Effector CD4-positive, alpha-beta T cell (primary cell): ENCODE measurements around the gene ZSWIM3.
A peak's percentile ranks its signal among the peaks of the same experiment; 100 is the strongest.
"Not testable (repeated sequence)": the region's sequence is repeated elsewhere in the genome, so short reads cannot be mapped to it uniquely, and the experiment has no call there.

Source experiments
- DNase-seq: peaks from one replicate; pipeline ENCODE4 v3.0.0-alpha.2; 2020

The ZSWIM3 gene

DNA sequence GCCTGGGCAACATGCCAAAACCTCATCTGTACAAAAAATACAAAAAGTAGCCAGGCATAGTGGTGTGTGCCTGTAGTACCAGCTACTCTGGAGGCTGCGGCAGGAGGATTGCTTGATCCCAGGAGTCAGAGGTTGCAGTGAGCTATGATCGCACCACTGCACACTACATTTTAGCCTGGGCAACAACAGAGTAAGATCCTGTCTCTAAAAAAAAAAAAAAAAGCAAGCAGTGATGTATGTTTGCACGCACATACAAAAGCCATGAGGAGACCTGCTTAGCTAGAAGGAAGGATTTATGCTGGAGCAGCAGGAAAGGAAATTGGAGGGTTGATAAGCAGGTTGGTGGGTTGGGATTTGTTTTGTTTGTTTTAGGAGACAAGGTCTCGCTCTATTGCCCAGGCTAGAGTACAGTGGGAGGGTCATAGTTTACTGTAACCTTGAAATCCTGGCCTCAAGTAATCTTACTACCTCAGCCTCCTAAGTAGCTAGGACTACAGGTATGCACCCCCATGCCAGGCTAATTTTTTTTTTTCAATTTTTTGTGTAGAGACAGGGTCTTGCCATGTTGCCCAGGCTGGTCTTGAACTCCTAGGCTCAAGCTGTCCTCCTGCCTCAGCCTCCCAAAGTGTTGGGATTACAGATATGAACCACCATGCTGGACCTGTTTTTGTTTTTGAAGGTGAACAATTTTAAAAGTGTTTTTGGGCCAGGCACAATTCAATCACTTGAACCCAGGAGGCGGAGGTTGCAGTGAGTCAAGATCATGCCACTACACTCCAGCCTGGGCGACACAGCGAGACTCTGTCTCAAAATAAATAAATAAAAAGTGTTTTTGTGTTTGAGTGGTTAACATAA, 4.0 kb downstream of the ZSWIM3 start:
- no peak for DNase-seq

- no peak for DNase-seq
Measured at GRCh38 chr20:45863543-45864470, 6.4 kb downstream of the ZSWIM3 start.

DNA sequence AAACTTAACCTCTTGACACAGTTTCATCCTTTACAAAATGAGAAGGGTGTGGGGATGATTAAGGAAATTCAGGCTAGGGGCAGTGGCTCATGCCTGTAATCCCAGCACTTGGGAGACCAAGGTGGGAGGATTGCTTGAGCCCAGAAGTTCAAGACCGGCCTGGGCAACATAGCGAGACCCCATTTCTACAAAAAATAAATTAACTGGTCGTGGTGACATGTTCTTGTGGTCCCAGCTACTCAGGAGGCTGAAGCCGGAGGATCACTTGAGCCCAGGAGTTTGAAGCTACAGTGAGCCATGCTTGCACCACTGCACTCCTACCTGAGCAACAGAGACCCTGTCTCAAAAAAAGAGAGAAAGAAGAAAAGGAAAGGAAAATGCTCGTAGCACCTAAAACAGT, 9.0 kb downstream of the ZSWIM3 start:
- no peak for DNase-seq

DNA sequence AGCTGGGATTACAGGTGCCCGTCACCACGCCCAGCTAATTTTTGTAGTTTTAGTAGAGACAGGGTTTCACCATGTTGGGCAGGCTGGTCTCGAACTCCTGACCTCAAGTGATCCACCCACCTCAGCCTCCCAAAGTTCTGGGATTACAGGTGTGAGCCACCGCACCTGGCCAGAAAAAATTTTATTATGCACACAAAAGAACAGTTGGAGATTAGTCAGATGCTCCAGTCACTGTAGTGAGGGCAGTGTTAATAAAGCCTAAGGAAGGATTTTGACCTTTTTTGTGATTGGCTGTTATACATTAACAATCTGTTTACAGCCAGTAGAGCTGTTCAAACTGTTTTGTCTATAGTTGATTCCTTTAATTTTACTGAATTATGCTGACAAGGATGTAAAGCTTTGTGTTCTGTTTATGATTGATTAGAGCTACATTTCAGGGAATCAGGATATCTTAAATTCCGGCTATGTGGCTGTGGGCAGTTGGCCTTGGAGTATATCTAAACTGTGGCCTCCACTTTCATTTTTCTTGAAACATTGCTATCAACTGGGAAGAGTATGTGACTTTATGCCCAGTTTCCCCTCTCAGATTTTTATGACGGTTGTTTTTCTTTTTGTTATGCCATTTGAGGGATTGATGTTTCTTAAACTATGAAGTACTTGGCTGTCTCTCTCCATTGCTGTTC, 9.9 kb downstream of the ZSWIM3 start:
- DNase-seq: no peak

DNA sequence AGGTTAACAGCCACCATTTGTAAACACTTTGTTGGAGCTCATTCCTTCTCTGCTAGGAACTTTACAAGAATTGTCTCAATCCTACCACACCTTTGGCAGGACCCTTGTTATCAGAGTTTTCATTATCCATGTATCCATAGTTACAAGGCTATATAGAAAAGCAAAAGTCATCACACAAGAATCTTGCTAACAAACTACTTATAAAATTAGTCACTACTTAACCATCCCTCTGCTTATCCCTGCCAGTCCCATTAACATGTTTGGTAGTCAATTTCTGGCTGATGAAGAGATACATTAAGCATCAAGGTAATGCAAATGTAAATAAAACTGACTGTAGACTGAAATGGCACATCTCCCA, 10.4 kb downstream of the ZSWIM3 start:
- DNase-seq: no peak

- no peak for DNase-seq
Measured at GRCh38 chr20:45872626-45873025, 15.2 kb downstream of the ZSWIM3 start.

DNA sequence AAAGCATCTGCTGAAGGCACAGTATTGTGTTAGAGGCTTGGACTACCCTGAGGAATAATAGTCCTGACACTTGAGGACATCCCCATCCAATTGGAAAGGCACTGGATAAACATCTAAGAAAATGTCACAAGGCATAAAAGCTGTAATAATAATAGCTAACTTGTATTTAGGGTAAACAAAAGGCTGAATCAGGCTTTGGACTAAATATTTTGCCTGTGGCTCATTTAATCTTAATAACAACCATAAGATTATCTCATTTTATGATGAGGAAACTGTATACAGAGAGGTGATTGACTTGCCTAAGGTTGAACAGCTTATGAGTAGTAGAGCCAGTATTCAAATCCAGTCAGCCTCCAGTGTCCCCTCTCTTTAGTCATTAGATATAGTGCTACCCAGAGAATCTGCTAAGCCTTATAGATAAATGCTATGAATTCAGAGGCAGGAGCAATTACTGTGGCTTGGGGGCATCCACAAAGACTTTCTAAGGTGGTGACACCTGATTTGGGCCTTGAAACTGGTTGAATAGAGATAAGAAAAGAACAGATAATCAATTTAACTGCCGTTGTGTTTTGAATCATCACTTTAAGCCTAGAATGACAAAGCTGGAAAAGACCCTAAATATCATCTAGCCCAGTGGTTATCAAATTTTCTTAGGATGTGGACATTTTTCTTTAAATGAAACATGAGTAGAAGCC, 16.1 kb downstream of the ZSWIM3 start:
- DNase-seq: no peak

DNA sequence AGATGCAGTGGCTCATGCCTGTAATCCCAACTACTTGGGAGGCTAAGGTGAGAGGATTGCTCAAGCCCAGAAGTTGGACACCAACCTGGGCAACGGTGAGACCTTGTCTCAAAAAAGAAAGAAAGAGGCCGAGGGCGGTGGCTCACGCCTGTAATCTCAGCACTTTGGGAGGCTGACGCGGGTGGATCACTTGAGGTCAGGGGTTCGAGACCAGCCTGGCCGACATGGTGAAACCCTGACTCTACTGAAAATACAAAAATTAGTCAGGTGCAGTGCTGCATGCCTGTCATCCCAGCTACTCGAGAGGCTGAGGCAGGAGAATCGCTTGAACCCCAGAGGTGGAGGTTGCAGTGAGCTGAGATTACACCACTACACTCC, 16.7 kb downstream of the ZSWIM3 start:
- DNase-seq: not testable (repeated sequence)

GRCh38 chr20:45874576-45874975, 17.2 kb downstream of the ZSWIM3 start:
- no peak for DNase-seq

- DNase-seq: no peak
Measured at GRCh38 chr20:45878076-45878761, 20.8 kb downstream of the ZSWIM3 start.

- DNase-seq: peak; percentile 99
Measured at GRCh38 chr20:45880988-45881788, 23.8 kb downstream of the ZSWIM3 start, which contains the start of gene ZSWIM1. ZSWIM1 (plus strand) TSS chr20:45881227; CDS start chr20:45882593, 1,366 bp downstream.

GRCh38 chr20:45882469-45883099, 25.2 kb downstream of the ZSWIM3 start:
- no peak for DNase-seq

- no peak for DNase-seq
Measured at GRCh38 chr20:45883100-45883469, 25.7 kb downstream of the ZSWIM3 start.

GRCh38 chr20:45886590-45887345, 29.4 kb downstream of the ZSWIM3 start:
- DNase-seq: no peak

DNA sequence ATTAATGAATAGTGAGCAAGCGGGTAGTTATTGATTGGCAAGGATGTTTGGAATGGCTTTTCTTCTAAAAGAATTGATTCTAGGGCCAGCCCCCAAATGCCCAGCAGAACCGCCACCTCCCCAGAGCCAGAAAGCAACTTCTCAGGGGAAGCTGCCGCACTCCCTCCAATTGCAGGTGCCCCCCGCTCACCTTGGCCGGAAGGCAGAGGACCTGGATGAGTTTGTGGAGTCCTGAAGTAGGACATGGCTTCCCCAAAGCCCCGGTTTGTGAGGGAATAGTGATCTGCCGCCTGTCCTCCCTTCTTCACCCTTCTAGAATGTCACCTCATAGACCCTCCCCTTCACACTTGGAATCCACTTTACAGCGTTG, 29.9 kb downstream of the ZSWIM3 start, which contains the start of gene SPATA25:
Gene SPATA25 (minus strand): TSS at position 277 of the 370 bp plus-strand sequence. CDS start 32 bp downstream, at position 245.
- DNase-seq: no peak

DNA sequence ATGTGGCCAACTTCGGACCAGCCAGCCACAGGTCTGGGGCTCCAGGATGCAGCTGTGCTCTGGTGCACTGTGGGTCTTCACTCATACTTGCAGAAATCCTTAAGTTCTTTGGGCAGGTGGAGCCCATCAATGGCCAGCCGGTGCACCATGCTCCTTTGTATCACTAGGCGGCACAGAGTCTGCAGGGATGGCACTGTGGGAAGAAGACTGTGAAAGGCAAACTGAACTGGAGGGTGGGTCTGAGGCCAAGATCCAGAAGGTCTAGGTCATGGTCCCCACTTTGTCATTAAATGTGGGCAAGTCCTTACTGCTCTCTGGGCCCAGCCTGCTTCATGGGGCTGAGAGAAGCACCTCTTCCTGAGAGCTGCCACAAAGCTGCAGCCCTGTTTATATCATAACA, 31.3 kb downstream of the ZSWIM3 start:
- DNase-seq: no peak

DNA sequence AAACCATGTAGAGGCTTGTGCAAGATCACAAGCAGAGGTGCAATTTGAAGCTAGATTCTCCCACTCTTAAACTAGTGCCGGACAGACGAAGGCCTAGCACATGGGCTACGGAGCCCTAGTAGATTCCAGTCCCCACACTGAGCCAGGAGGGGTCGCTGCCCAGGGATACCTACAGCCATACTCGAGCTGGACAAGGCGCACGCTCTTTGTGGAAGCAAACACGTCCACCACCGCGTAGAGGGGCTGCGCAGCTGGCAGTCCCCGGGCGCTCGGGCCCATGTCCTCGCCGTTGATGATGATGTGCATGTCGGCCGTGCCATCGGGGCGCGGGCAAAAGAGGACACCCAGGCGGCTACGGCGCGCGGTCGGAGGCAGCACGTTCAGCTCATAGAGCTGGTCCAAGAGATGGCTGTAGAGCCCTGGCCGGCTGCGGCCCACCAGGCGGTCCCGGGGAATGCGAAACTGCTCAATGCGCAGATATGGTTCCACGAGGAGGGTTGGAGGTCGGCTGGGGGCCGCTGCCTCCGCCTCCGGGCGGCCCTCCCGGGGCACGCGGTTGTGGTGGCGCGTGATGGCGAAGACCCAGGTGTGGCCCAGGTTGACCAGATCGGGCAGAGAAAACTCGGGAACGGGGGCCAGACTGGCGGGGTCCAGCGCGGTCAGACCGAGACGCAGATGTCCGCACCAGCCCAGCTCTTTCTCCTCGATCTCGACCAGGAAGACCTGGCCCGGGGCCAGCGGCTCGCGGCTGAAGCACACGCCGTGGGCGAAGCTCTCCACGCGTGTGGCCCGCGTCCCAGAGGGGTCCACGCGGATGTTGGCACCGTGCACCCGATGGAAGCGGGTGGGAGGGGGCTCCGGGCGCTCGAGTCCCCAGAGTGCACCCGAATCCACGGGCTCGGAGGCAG, 32.9 kb downstream of the ZSWIM3 start:
- peak; percentile 27 for DNase-seq
